ENCODE data around the gene RPS27A. TPM values are rescaled to one million over a fixed set of nuclear protein-coding genes. Genes with fewer than 3 reads are reported as not detected.

Gene RPS27A
- 210 and 242 TPM in 2 replicates for total RNA-seq (2013; cell fraction: nucleolus; rRNA removed)
- total RNA-seq (2014; rRNA removed) = 1,715 and 1,919 TPM in 2 replicates
- 2,577 and 2,600 TPM in 2 replicates for total RNA-seq (2014; rRNA removed; fragmentation: Illumina TruSeq; extraction: Trizol)
- 1,460 and 1,505 TPM in 2 replicates for total RNA-seq (2021)
- 3,990 TPM for polyA plus RNA-seq (2011; ENCODE audit: low read depth)
- polyA plus RNA-seq (2011; rRNA removed) = 2,736 and 3,509 TPM in 2 replicates
- polyA plus RNA-seq (2011; cell fraction: cytosol; rRNA removed) = 1,475 and 1,891 TPM in 2 replicates
- polyA plus RNA-seq (2011; cell fraction: nucleus; rRNA removed) = 520 and 651 TPM in 2 replicates
- 2,856 and 3,931 TPM in 2 replicates for polyA plus RNA-seq (2012)
- 1,739 and 2,088 TPM in 2 replicates for polyA plus RNA-seq (2014; fragmentation: Illumina TruSeq; extraction: Trizol)
- 1,000 to 10,000 TPM; 3,416 to 4,705 TPM for polyA plus RNA-seq (2014; fragmentation: Nextera tagmentation; extraction: Ambion mirVana)
- 2,025 and 2,160 TPM in 2 replicates for polyA plus RNA-seq (2014; rRNA removed)
- polyA plus RNA-seq (2016; fragmentation: Nextera tagmentation; extraction: Ambion mirVana) = 1,000 to 10,000 TPM; 1,779 to 1,833 TPM
- polyA minus RNA-seq (2011; rRNA and poly(A)+ RNA removed) = 381 and 517 TPM in 2 replicates
- polyA minus RNA-seq (2011; cell fraction: cytosol; rRNA and poly(A)+ RNA removed) = 228 and 239 TPM in 2 replicates
- 125 and 194 TPM in 2 replicates for polyA minus RNA-seq (2011; cell fraction: nucleus; rRNA and poly(A)+ RNA removed)
- percentile 99 among the genes with signal in this experiment for Bru-seq, nascent RNA
- BruChase-seq, experiment 1, labeled RNA remaining after a 6-hour chase = percentile 98 among the genes with signal in this experiment
- percentile 98 among the genes with signal in this experiment for BruChase-seq, experiment 2, labeled RNA remaining after a 2-hour chase
- long read RNA-seq, experiment 1, transcript RPS27A-203 (5 exons, 796 nt) = minor isoform, 196 of 1,057 reads
- long read RNA-seq, experiment 1, transcript RPS27A-201 (6 exons, 1,071 nt) = major isoform, 794 of 1,057 reads
- long read RNA-seq, experiment 1, partial matches to known transcripts = 20 of 1,057 reads
- long read RNA-seq, experiment 1, other reads (novel, unspliced or antisense) = 47 of 1,057 reads
- long read RNA-seq, experiment 2, transcript RPS27A-201 (6 exons, 1,071 nt) = major isoform, 2,764 of 3,188 reads
- long read RNA-seq, experiment 2, transcript RPS27A-203 (5 exons, 796 nt) = minor isoform, 328 of 3,188 reads
- long read RNA-seq, experiment 2, partial matches to known transcripts = 22 of 3,188 reads
- long read RNA-seq, experiment 2, other reads (novel, unspliced or antisense) = 70 of 3,188 reads

GRCh38 chr2:55232084-55232862 lies at the start of gene RPS27A, which contains the start of gene CLHC1:
Gene RPS27A (plus strand): TSS chr2:55232688. CDS start chr2:55232825, 137 bp downstream.
Gene CLHC1 (minus strand): TSS chr2:55232293. CDS start chr2:55222411, 9,882 bp downstream.
- ATAC-seq (peak; percentile 85), FAIRE-seq (peak; percentile 88), DNase-seq (ENCODE audit: low read depth, low spot score) (peak; percentile 85)
- Histone ChIP-seq H4K20me1 (ENCODE audit: control insufficient read depth, insufficient read depth) (no peaks in the 10 kb centered on the region), H3K4me3 (peak within 1 kb of the TSS; percentile 93), H3K36me3 (ENCODE audit: control insufficient read depth in 2 of 2, insufficient read depth in 2 of 2, low read length in 1 of 2) (peaks cover 1 to 23% of the 10 kb centered on the region in 2 experiments; a peak in 3 of 4 replicates), H3K27ac (ENCODE audit: control insufficient read depth, insufficient read depth) (peak within 1 kb of the TSS; percentile 98), H3K79me2 (ENCODE audit: control insufficient read depth, insufficient read depth, low read length) (peaks cover 53% of the 10 kb centered on the region), H2AFZ (ENCODE audit: control insufficient read depth, low read depth, low read length) (peak within 1 kb of the TSS; percentile 98), H3K27me3 (replicated peaks in 1 of 2; ENCODE audit: control insufficient read depth in 2 of 2, insufficient read depth in 2 of 2, low read length in 1 of 2) (no peaks in the 10 kb centered on the region), H3K4me2 (ENCODE audit: control insufficient read depth, insufficient read depth) (peak within 1 kb of the TSS; percentile 87), H3K9ac (ENCODE audit: control insufficient read depth, insufficient read depth, low read length) (peak within 1 kb of the TSS; percentile 98), H3K9me3 (replicated peaks; ENCODE audit: control insufficient read depth, insufficient read depth, low read length) (no peaks in the 10 kb centered on the region), H3K4me1 (ENCODE audit: control insufficient read depth, insufficient read depth, low read length) (peaks cover 3% of the 10 kb centered on the region; the same call in 1 of the 2 replicates)
- BruUV-seq (replicated peaks) = no TSS peak
- intact Hi-C loops (cut with micrococcal nuclease; ENCODE audit: unreplicated experiment) (loop anchor here (2.0 to 5.0 kb wide), 4 partner anchors 35 to 385 kb away; partner anchors contain the start of genes MTIF2, PPP4R3B and RTN4), in situ Hi-C loops (cut with MboI) (no loop called here)
- POLR2A ChIA-PET = interaction anchor here (0.9 to 1.3 kb wide), 3 partner anchors 13 to 253 kb away, joined by 3 to 8 read pairs (median 4); no protein-coding TSS in a partner anchor
- RAD21 ChIA-PET (ENCODE audit: unreplicated experiment) = interaction anchor here (1.0 kb wide), 1 partner anchor 9 kb away, joined by 3 read pairs; no protein-coding TSS in a partner anchor
- CTCF ChIA-PET = interaction anchor here (1.0 kb wide), 1 partner anchor 200 kb away, joined by 3 read pairs; no protein-coding TSS in a partner anchor
- under 1% methylated on average over 37 of the region's 37 CpGs for WGBS (ENCODE audit: insufficient coverage, insufficient replicate concordance, low lambda C conversion rate, missing lambda C conversion rate)
- SMC1A ChIA-PET (ENCODE audit: uncharacterized antibody, unreplicated experiment) = interaction anchor here (1.0 kb wide), 1 partner anchor 10 kb away, joined by 3 read pairs; no protein-coding TSS in a partner anchor
- TF ChIP-seq ASH2L (IDR thresholded peaks at IDR 0.05; ENCODE audit: borderline replicate concordance, low read depth) = no peak
- TF ChIP-seq RB1 (IDR thresholded peaks at IDR 0.05; ENCODE audit: borderline replicate concordance) = no peak
- TF ChIP-seq RBBP5 (conservative IDR thresholded peaks at IDR 0.05) = no peak
- no peak for TF ChIP-seq BMI1 (IDR thresholded peaks at IDR 0.05; ENCODE audit: borderline replicate concordance)
- TF ChIP-seq POLR2AphosphoS5 (IDR thresholded peaks at IDR 0.05; ENCODE audit: low read length) = peak; percentile 99
- peak; percentile 66; the same call in 1 of the 2 replicates for TF ChIP-seq SMARCA5 (IDR thresholded peaks at IDR 0.05)
- peak; percentile 61; the same call in 1 of the 2 replicates for TF ChIP-seq SREBF1 (IDR thresholded peaks at IDR 0.05; ENCODE audit: low read length)
- TF ChIP-seq SMAD1 (IDR thresholded peaks at IDR 0.05; ENCODE audit: low read depth, partially characterized antibody) = peak; percentile 48
- TF ChIP-seq MLLT1 (IDR thresholded peaks at IDR 0.05) = no peak; the same call in 1 of the 2 replicates
- TF ChIP-seq TARDBP (IDR thresholded peaks at IDR 0.05; ENCODE audit: borderline replicate concordance) = no peak
- no peak for TF ChIP-seq IRF3 (IDR thresholded peaks at IDR 0.05)
- TF ChIP-seq RFX5 (IDR thresholded peaks at IDR 0.05; ENCODE audit: low read depth, low read length) = no peak
- no peak for TF ChIP-seq ZNF384 (IDR thresholded peaks at IDR 0.05; ENCODE audit: borderline replicate concordance, low read depth, low read length)
- TF ChIP-seq PAX8 (IDR thresholded peaks at IDR 0.05) = no peak
- TF ChIP-seq IKZF2 (IDR thresholded peaks at IDR 0.05) = peak; percentile 59 to 77; a peak in 3 of 4 replicates
- peak; percentile 59 for TF ChIP-seq SP1 (IDR thresholded peaks at IDR 0.05; ENCODE audit: low read depth, low read length)
- TF ChIP-seq JUND (IDR thresholded peaks at IDR 0.05; ENCODE audit: low read depth, low read length) = no peak

All from GM12878 (cell line).